ENCODE measurements around the gene NCAPG. TPM values are rescaled to one million over a fixed set of nuclear protein-coding genes. Genes with fewer than 3 reads are reported as not detected.
"Not testable (repeated sequence)": the region's sequence is repeated elsewhere in the genome, so short reads cannot be mapped to it uniquely, and the experiment has no call there.

Gene NCAPG
- total and polyA plus RNA-seq, 5 experiments from 2014 or later: 0.24 to 0.81 (median 0.38) TPM; not detected in 2

- Mint-ChIP-seq H3K27ac (no peak overlapping the region), H3K4me1 (no peaks in the 10 kb centered on the region), H3K9me3 (peaks cover 0 to 37% (median 27%) of the 10 kb centered on the region in 9 donors), H3K36me3 (peaks cover 12 to 50% (median 39%) of the 10 kb centered on the region in 3 donors), H3K4me3 (no peak overlapping the region), H3K27me3 (no peaks in the 10 kb centered on the region)
- ATAC-seq (no peak), DNase-seq (no peak)
- POLR2A ChIA-PET: no interaction called here
Measured at GRCh38 chr4:17859793-17860406, 49.1 kb downstream of the NCAPG start.

- H3K27me3 Mint-ChIP-seq, ATAC-seq, H3K27ac Mint-ChIP-seq, DNase-seq, POLR2A ChIA-PET, H3K4me1 Mint-ChIP-seq, H3K4me3 Mint-ChIP-seq: not testable (repeated sequence)
- Mint-ChIP-seq H3K9me3 (peaks cover 0 to 37% (median 27%) of the 10 kb centered on the region in 9 donors), H3K36me3 (peaks cover 12 to 46% (median 39%) of the 10 kb centered on the region in 3 donors)
Measured at GRCh38 chr4:17861906-17862305, 51.1 kb downstream of the NCAPG start.

- H3K9me3 Mint-ChIP-seq: peaks cover 0 to 27% (median 18%) of the 10 kb centered on the region in 9 donors
- POLR2A ChIA-PET: no interaction called here
- no peak overlapping the region for H3K4me3 Mint-ChIP-seq
- H3K27ac Mint-ChIP-seq: no peak overlapping the region
- no peak for DNase-seq
- H3K4me1 Mint-ChIP-seq: no peaks in the 10 kb centered on the region
- H3K27me3 Mint-ChIP-seq: no peaks in the 10 kb centered on the region
- H3K36me3 Mint-ChIP-seq: peaks cover 9 to 29% (median 22%) of the 10 kb centered on the region in 3 donors
- ATAC-seq: no peak
Measured at GRCh38 chr4:17865866-17866363, 55.1 kb downstream of the NCAPG start.

- Mint-ChIP-seq H3K27me3 (no peaks in the 10 kb centered on the region), H3K4me1 (no peaks in the 10 kb centered on the region), H3K27ac (no peak overlapping the region), H3K36me3 (peaks cover 9 to 24% (median 17%) of the 10 kb centered on the region in 3 donors), H3K4me3 (no peak overlapping the region), H3K9me3 (peaks cover 0 to 23% (median 14%) of the 10 kb centered on the region in 9 donors)
- DNase-seq (no peak), ATAC-seq (no peak)
- POLR2A ChIA-PET: interaction anchor here (0.7 kb wide), 1 partner anchor 160 kb away, joined by 7 read pairs; no protein-coding TSS in a partner anchor
Measured at GRCh38 chr4:17866810-17867209, 56.0 kb downstream of the NCAPG start.

GRCh38 chr4:17867276-17867675 is 56.5 kb downstream of the NCAPG start:
- Mint-ChIP-seq H3K4me3 (no peak overlapping the region), H3K27me3 (no peaks in the 10 kb centered on the region), H3K4me1 (no peaks in the 10 kb centered on the region), H3K9me3 (peaks cover 0 to 19% (median 11%) of the 10 kb centered on the region in 9 donors), H3K27ac (no peak overlapping the region), H3K36me3 (peaks cover 5 to 19% (median 13%) of the 10 kb centered on the region in 3 donors)
- POLR2A ChIA-PET: interaction anchor here (0.7 kb wide), 1 partner anchor 160 kb away, joined by 7 read pairs; no protein-coding TSS in a partner anchor
- ATAC-seq: no peak
- no peak for DNase-seq

- Mint-ChIP-seq H3K27ac (no peak overlapping the region), H3K27me3 (no peaks in the 10 kb centered on the region), H3K9me3 (peaks cover 0 to 4% (median 0%) of the 10 kb centered on the region in 9 donors), H3K4me3 (no peak overlapping the region), H3K36me3 (peaks cover 0 to 4% (median 0%) of the 10 kb centered on the region in 3 donors), H3K4me1 (no peaks in the 10 kb centered on the region)
- ATAC-seq: no peak
- POLR2A ChIA-PET: no interaction called here
- DNase-seq: no peak
Measured at GRCh38 chr4:17869327-17869726, 58.5 kb downstream of the NCAPG start.

- Mint-ChIP-seq H3K4me1 (no peaks in the 10 kb centered on the region), H3K36me3 (peaks cover 3 to 20% (median 7%) of the 10 kb centered on the region in 3 donors), H3K27ac (no peak overlapping the region), H3K4me3 (no peak overlapping the region), H3K9me3 (peaks cover 0 to 13% (median 4%) of the 10 kb centered on the region in 9 donors), H3K27me3 (no peaks in the 10 kb centered on the region)
- DNase-seq (no peak), ATAC-seq (no peak)
- POLR2A ChIA-PET: no interaction called here
Measured at GRCh38 chr4:17875402-17876070, 64.8 kb downstream of the NCAPG start.

- H3K36me3 Mint-ChIP-seq: peaks cover 3 to 20% (median 7%) of the 10 kb centered on the region in 3 donors
- H3K27me3 Mint-ChIP-seq: no peaks in the 10 kb centered on the region
- no peak overlapping the region for H3K4me3 Mint-ChIP-seq
- POLR2A ChIA-PET: no interaction called here
- ATAC-seq: no peak
- no peaks in the 10 kb centered on the region for H3K4me1 Mint-ChIP-seq
- no peak overlapping the region for H3K27ac Mint-ChIP-seq
- DNase-seq: no peak
- peaks cover 0 to 13% (median 4%) of the 10 kb centered on the region in 9 donors for H3K9me3 Mint-ChIP-seq
Measured at GRCh38 chr4:17876943-17877342, 66.2 kb downstream of the NCAPG start.

- Mint-ChIP-seq H3K27ac (no peak overlapping the region), H3K36me3 (peaks cover 3 to 20% (median 7%) of the 10 kb centered on the region in 3 donors), H3K4me1 (no peaks in the 10 kb centered on the region), H3K27me3 (no peaks in the 10 kb centered on the region), H3K9me3 (peaks cover 0 to 13% (median 4%) of the 10 kb centered on the region in 9 donors), H3K4me3 (no peak overlapping the region)
- POLR2A ChIA-PET: no interaction called here
- no peak for DNase-seq
- ATAC-seq: no peak
Measured at GRCh38 chr4:17877661-17878060, 66.9 kb downstream of the NCAPG start.

- DNase-seq (no peak), ATAC-seq (no peak)
- POLR2A ChIA-PET: no interaction called here
- H3K4me3 Mint-ChIP-seq: no peak overlapping the region
- H3K36me3 Mint-ChIP-seq: peaks cover 10 to 20% (median 19%) of the 10 kb centered on the region in 3 donors
- H3K9me3 Mint-ChIP-seq: no peaks in the 10 kb centered on the region
- H3K4me1 Mint-ChIP-seq: no peaks in the 10 kb centered on the region
- no peaks in the 10 kb centered on the region for H3K27me3 Mint-ChIP-seq
- no peak overlapping the region for H3K27ac Mint-ChIP-seq
Measured at GRCh38 chr4:17884063-17884462, 73.3 kb downstream of the NCAPG start.

- ATAC-seq (no peak), DNase-seq (no peak)
- H3K27ac Mint-ChIP-seq: no peak overlapping the region
- H3K27me3 Mint-ChIP-seq: no peaks in the 10 kb centered on the region
- H3K36me3 Mint-ChIP-seq: peaks cover 10 to 20% (median 19%) of the 10 kb centered on the region in 3 donors
- H3K4me3 Mint-ChIP-seq: no peak overlapping the region
- no peaks in the 10 kb centered on the region for H3K4me1 Mint-ChIP-seq
- POLR2A ChIA-PET: no interaction called here
- no peaks in the 10 kb centered on the region for H3K9me3 Mint-ChIP-seq
Measured at GRCh38 chr4:17884511-17884910, 73.7 kb downstream of the NCAPG start.

GRCh38 chr4:17889692-17890091 is 78.9 kb downstream of the NCAPG start:
- no peaks in the 10 kb centered on the region for H3K4me1 Mint-ChIP-seq
- no peak for ATAC-seq

GRCh38 chr4:17894421-17894820 is 83.6 kb downstream of the NCAPG start:
- Mint-ChIP-seq H3K4me3 (no peak overlapping the region), H3K36me3 (peaks cover 0 to 14% (median 12%) of the 10 kb centered on the region in 3 donors), H3K27me3 (no peaks in the 10 kb centered on the region), H3K4me1 (no peaks in the 10 kb centered on the region), H3K9me3 (no peaks in the 10 kb centered on the region), H3K27ac (no peak overlapping the region)
- DNase-seq (no peak), ATAC-seq (no peak)
- POLR2A ChIA-PET: no interaction called here

More at GRCh38 chr4:17889692-17890091, 78.9 kb downstream of the NCAPG start:
- Mint-ChIP-seq H3K27me3 (no peaks in the 10 kb centered on the region), H3K36me3 (peaks cover under 1 to 9% (median 6%) of the 10 kb centered on the region in 3 donors), H3K4me3 (no peak overlapping the region), H3K27ac (no peak overlapping the region), H3K9me3 (no peaks in the 10 kb centered on the region)
- no peak for DNase-seq
- POLR2A ChIA-PET: no interaction called here
